Thyroid gland (tissue), 4 donors: ENCODE measurements around the gene PLEKHA6.

ENCODE experiments used
- CTCF ChIP-seq, 6 experiments: fragments of 200-600 bp in 3 of 6; fragments of 450-650 bp in 3 of 6; sonication (generic) in 3 of 6; IDR thresholded peaks; one replicate each; pipeline ENCODE4 v1.5.1; 2016 to 2019; ENCODE audit warnings: antibody characterized with exemption in 6 of 6, mild to moderate bottlenecking in 2 of 6, inconsistent platforms in 1 of 6, moderate library complexity in 1 of 6
- POLR2A ChIP-seq, 2 donors: fragments of 450-650 bp; IDR thresholded peaks; one replicate each; pipeline ENCODE4 v1.6.1; 2017; ENCODE audit warnings: antibody characterized with exemption in 2 of 2, mild to moderate bottlenecking in 2 of 2, moderate library complexity in 1 of 2

GRCh38 chr1:204293605-204294337 is 66.0 kb downstream of the PLEKHA6 start:
- no peak for TF ChIP-seq CTCF (IDR thresholded peaks at IDR 0.05)
- no peak for TF ChIP-seq POLR2A (IDR thresholded peaks at IDR 0.05)
